HEK293T (cell line): Measurements from ENCODE around the gene IL1R2.

Experiments used
- CTCF ChIA-PET: fragments of 350-600 bp; formaldehyde crosslinking; extraction: SDS; loops from one replicate; lab custom pipeline; 2021; ENCODE audit warnings: antibody characterized with exemption, inconsistent platforms; lab: Yijun Ruan, JAX
- POLR2A ChIA-PET: fragments of 350-600 bp; formaldehyde crosslinking; extraction: SDS; loops from one replicate; lab custom pipeline; 2020; ENCODE audit warnings: antibody characterized with exemption, inconsistent platforms; lab: Yijun Ruan, JAX
- DNase-seq: peaks from one replicate; pipeline ENCODE4 v3.0.0; 2012; ENCODE audit warnings: mixed read lengths; ENCODE audit errors: extremely low spot score
- ARNT ChIP-seq: fragments of 450-650 bp; IDR thresholded peaks from 2 replicates; pipeline ENCODE4 v1.6.1; 2017; ENCODE audit warnings: mild to moderate bottlenecking
- BHLHE40 ChIP-seq: fragments of 450-650 bp; IDR thresholded peaks from 2 replicates; pipeline ENCODE4 v1.6.1; 2016; ENCODE audit warnings: mild to moderate bottlenecking, moderate library complexity, borderline replicate concordance
- CTBP1 ChIP-seq: fragments of 450-650 bp; IDR thresholded peaks from 2 replicates; pipeline ENCODE4 v1.6.1; 2016; ENCODE audit warnings: borderline replicate concordance
- ELF4 ChIP-seq: fragments of 450-650 bp; IDR thresholded peaks from 2 replicates; pipeline ENCODE4 v1.6.1; 2017; ENCODE audit warnings: antibody characterized with exemption
- FOXA1 ChIP-seq: fragments of 450-650 bp; IDR thresholded peaks from 2 replicates; pipeline ENCODE4 v1.6.1; 2016; ENCODE audit warnings: mild to moderate bottlenecking
- FOXK2 ChIP-seq: fragments of 450-650 bp; IDR thresholded peaks from 2 replicates; pipeline ENCODE4 v1.6.1; 2016; ENCODE audit warnings: mild to moderate bottlenecking
- FOXM1 ChIP-seq: fragments of 450-650 bp; IDR thresholded peaks from 2 replicates; pipeline ENCODE4 v1.6.1; 2017; ENCODE audit warnings: mild to moderate bottlenecking, borderline replicate concordance
- HDGF ChIP-seq: fragments of 450-650 bp; IDR thresholded peaks from 2 replicates; pipeline ENCODE4 v1.6.1; 2017; ENCODE audit warnings: antibody characterized with exemption, borderline replicate concordance
- L3MBTL2 ChIP-seq: fragments of 450-650 bp; conservative IDR thresholded peaks from 2 replicates; pipeline ENCODE4 v1.6.1; 2016; ENCODE audit warnings: mild to moderate bottlenecking
- LEF1 ChIP-seq: fragments of 450-650 bp; IDR thresholded peaks from 2 replicates; pipeline ENCODE4 v1.6.1; 2017; ENCODE audit warnings: mild to moderate bottlenecking, borderline replicate concordance
- NFRKB ChIP-seq: fragments of 450-650 bp; IDR thresholded peaks from 2 replicates; pipeline ENCODE4 v1.6.1; 2016; ENCODE audit warnings: mild to moderate bottlenecking, moderate library complexity
- PKNOX1 ChIP-seq: fragments of 450-650 bp; IDR thresholded peaks from 2 replicates; pipeline ENCODE4 v1.6.1; 2016
- SP1 ChIP-seq: fragments of 450-650 bp; IDR thresholded peaks from 2 replicates; pipeline ENCODE4 v1.6.1; 2017
- SUZ12 ChIP-seq: fragments of 450-650 bp; IDR thresholded peaks from 2 replicates; pipeline ENCODE4 v1.6.1; 2016; ENCODE audit warnings: mild to moderate bottlenecking
- TARDBP ChIP-seq: fragments of 450-650 bp; IDR thresholded peaks from 2 replicates; pipeline ENCODE4 v1.6.1; 2016
- ZNF384 ChIP-seq: fragments of 450-650 bp; IDR thresholded peaks from 2 replicates; pipeline ENCODE4 v1.6.1; 2016

IL1R2 gene

DNA sequence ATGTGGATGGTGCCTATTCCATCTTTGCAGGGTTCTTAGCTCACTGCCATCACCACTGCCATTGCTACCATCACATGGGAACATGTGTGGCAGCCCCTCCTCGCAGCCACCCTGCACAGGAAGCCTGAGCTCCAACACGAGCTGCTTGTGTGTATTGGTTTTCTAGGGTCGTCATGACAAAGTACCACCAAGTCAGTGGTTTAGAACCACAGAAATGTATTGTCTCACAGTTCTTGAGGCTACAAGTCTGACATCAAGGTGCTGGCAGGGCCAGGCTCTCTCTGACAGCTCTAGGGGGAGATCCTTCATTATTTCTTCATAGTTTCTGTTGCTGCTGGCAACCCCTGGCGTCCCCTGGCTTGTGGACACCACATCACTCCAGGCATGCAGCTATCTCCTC, 10.3 kb upstream of the IL1R2 start:
- ChIA-PET POLR2A (no interaction called here), CTCF (no interaction called here)
- no peak for TF ChIP-seq LEF1
- no peak for TF ChIP-seq ARNT
- no peak for TF ChIP-seq FOXK2
- TF ChIP-seq HDGF, result no peak
- TF ChIP-seq FOXM1, result no peak
- no peak for TF ChIP-seq L3MBTL2
- TF ChIP-seq FOXA1, result no peak
- no peak for TF ChIP-seq PKNOX1
- no peak for TF ChIP-seq SP1
- no peak for TF ChIP-seq NFRKB
- TF ChIP-seq SUZ12, result no peak
- TF ChIP-seq TARDBP, result no peak
- DNase-seq, result no peak

- DNase-seq, result no peak
- TF ChIP-seq PKNOX1 (no peak), ELF4 (no peak), L3MBTL2 (no peak), FOXM1 (no peak), SUZ12 (no peak), LEF1 (no peak), CTBP1 (no peak), ZNF384 (no peak), NFRKB (no peak), FOXA1 (no peak), SP1 (no peak), BHLHE40 (no peak), TARDBP (no peak), FOXK2 (no peak), HDGF (no peak)
- CTCF ChIA-PET, result no interaction called here
- POLR2A ChIA-PET, result no interaction called here
Observed at GRCh38 chr2:101982495-101983029, 9.2 kb upstream of the IL1R2 start.

- TF ChIP-seq L3MBTL2 (no peak), ZNF384 (no peak), ELF4 (no peak), LEF1 (no peak), FOXM1 (no peak), TARDBP (no peak), SP1 (no peak), BHLHE40 (no peak), PKNOX1 (no peak), HDGF (no peak), FOXK2 (no peak), NFRKB (no peak), FOXA1 (no peak), ARNT (no peak), SUZ12 (no peak), CTBP1 (no peak)
- POLR2A ChIA-PET, result no interaction called here
- no peak for DNase-seq
- CTCF ChIA-PET, result no interaction called here
Observed at GRCh38 chr2:101983486-101983885, 8.3 kb upstream of the IL1R2 start.

GRCh38 chr2:101983928-101984327, 7.8 kb upstream of the IL1R2 start:
- CTCF ChIA-PET, result no interaction called here
- POLR2A ChIA-PET, result no interaction called here
- TF ChIP-seq ZNF384 (no peak), L3MBTL2 (no peak), TARDBP (no peak), BHLHE40 (no peak), FOXA1 (no peak), NFRKB (no peak), HDGF (no peak), ELF4 (no peak), FOXK2 (no peak), SP1 (no peak), PKNOX1 (no peak), LEF1 (no peak), SUZ12 (no peak), CTBP1 (no peak), ARNT (no peak)
- DNase-seq, result no peak

- POLR2A ChIA-PET, result no interaction called here
Observed at GRCh38 chr2:101984656-101985055, 7.1 kb upstream of the IL1R2 start.

More at GRCh38 chr2:101984656-101985055, 7.1 kb upstream of the IL1R2 start:
- CTCF ChIA-PET, result no interaction called here
- TF ChIP-seq PKNOX1 (no peak), SP1 (no peak), CTBP1 (no peak), HDGF (no peak), SUZ12 (no peak), BHLHE40 (no peak), FOXK2 (no peak), ZNF384 (no peak), TARDBP (no peak), LEF1 (no peak), ARNT (no peak), FOXM1 (no peak), L3MBTL2 (no peak), FOXA1 (no peak), ELF4 (no peak), NFRKB (no peak)
- no peak for DNase-seq
